Adipose tissue (tissue), 3 donors: ENCODE measurements around the gene DSG2. TPM values are rescaled to one million over a fixed set of nuclear protein-coding genes. Genes with fewer than 3 reads are reported as not detected.
"Not testable (repeated sequence)": the region's sequence is repeated elsewhere in the genome, so short reads cannot be mapped to it uniquely, and the experiment has no call there.

Experiments used
- H3K27ac ChIP-seq: one replicate; pipeline ENCODE4 v1.5.1; 2013; ENCODE audit warnings: low read depth, low read length
- WGBS, 3 donors: extraction: QIAGEN DNeasy Blood & Tissue Kit; methylation state at CpG; one replicate each; pipeline ENCODE4 v1.1.7; 2013; 5-methylcytosine and 5-hydroxymethylcytosine counted together
- polyA plus RNA-seq, 3 donors: library from polyadenylated mRNA; stranded (reverse); fragments of 200-250 nt; gene quantifications; one replicate each; pipeline ENCODE4 v1.2.3, GENCODE V29; 2013
- donor health status: healthy with polysubstance abuse.
- donor health status: Bipolar disorder and iron deficiency.
- donor health status: healthy.

The DSG2 gene
- polyA plus RNA-seq: 10 to 100 TPM in 2 of 3 donors, 1 to 10 TPM in 1; 4.7 to 17.7 (median 13.4) TPM

DNA sequence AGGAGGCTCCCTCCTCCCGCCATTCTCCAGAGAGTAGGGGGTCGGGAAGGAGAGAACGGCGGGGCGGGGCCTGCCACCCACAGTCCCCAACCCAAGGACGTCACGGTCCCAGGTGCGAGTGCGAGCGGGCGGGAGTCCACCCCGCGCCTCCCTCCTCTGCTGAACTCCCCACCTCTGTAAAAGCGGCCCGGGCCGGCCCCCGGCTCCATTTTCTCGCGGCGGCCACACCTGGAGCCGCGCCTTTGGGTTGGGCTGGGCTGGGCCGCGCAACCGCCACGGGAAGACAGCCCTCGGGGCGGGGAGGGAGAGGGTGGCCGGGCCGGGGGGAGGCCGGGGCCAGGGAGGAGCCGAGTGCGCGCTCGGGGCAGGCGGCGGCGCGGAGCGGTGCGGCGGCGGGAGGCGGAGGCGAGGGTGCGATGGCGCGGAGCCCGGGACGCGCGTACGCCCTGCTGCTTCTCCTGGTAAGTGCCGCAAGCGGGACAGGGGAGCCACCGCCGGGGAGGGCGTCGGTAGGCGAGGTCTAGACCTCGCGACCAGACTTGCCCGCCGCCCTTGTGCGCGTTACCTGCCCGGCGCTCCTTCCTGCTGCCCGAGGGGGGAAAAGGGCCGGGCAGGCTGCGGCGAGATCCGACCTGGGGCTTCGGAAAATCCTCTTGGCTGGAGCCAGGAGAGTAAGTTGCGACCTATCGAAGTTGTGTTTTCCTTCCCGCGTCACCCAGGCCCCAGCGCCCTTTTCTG is at the start of gene DSG2:
Gene DSG2, plus strand, starts transcription at position 342 of the 738 bp plus-strand sequence. Its CDS starts 75 bp downstream, at position 417.
- WGBS, 3 donors: 0 to 2% (median 1%) methylated on average over 54 to 79 of the region's 79 CpGs
- H3K27ac ChIP-seq: no peak within 1 kb of the TSS

DNA sequence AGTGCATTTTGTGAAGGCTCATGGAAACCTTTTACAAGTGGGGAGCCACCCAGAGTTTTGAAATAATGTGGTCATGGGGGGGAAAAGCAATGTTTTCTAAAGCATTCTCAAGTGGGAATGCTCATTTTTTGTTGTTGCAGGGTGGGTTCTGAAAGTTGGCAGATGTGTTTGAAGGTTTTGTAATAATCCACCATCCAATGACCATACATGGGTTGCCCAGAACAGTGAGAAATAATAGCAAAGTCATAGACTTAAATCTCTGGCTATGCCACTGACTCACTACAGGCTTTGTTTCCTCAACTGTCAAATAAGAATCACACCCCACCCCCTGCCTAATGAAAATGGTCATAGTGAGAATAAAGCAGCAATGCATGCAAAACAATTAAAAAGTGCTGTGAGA is 47.6 kb upstream of the DSG2 start:
- H3K27ac ChIP-seq: no peak overlapping the region

DNA sequence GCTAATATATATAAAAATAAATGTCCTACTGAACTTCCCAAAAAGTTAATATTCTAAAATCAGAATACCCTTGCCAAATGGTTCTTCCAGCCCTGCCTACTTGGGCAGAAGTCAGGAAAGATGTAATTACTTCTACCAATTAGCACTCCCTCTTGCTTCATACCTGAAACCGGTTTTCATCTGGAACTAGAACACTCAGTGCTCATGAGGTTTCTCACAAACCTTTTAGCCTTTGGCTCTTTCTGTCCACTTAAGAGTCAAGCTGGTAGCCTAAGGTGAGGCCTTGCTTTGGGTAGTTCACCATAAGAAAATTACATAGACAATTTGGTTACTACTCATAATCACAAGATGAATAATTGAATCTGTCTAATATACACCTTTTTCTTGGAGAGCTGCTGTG is 46.4 kb upstream of the DSG2 start:
- H3K27ac ChIP-seq: no peak overlapping the region
- WGBS, 3 donors: 81 to 92% (median 88%) methylated on average over 1 of the region's 1 CpG

DNA sequence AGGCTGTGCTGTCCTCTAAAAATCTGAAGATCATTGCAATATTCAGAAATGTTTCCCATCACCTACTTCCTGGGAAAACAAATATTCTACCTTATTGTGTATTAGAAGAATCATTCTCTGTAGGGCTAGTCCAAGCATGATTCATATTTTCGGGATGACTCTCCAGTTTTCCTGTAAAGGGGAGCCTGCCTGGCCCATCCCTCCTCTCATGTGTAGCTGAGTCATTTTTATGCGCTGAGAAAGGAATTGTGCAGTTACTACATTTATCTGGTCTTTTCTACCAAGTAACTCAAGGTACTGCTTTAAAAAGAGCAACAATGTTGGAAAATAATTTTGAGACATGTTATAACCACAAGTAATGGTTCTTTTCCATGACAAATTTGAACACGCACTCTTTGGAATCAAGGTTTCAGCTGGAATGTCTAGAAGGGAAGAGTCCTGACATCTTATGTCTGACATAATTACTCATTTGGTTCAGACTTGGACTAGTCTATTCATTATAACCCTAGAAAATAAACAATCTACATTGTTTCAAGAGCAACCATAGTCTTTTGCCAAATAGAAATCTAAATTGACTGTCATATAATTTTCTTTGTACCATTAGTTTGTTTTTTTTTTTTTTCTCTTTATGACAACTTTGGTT is 43.8 kb upstream of the DSG2 start:
- WGBS, 3 donors: 53 to 87% (median 84%) methylated on average over 3 of the region's 3 CpGs
- H3K27ac ChIP-seq: no peak overlapping the region

DNA sequence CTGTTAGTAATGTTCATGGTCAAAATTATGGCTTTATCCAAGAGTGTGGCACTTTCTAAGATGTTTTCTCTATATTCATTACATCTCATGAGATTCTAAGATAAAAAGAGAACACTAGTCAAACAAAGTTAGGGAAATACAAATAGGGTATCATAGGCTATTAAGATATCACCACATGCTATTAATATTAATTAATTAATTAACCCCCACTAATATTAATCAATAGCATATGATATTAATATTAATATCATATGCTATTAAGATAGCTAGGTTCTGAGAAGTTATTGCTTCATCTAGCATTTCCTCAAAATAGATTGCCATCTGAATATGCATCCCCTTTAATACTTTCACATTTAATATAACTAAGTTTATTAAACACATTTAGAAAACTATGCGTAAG is 28.3 kb upstream of the DSG2 start:
- no peak overlapping the region for H3K27ac ChIP-seq
- 96 to 98% (median 97%) methylated on average over 1 of the region's 1 CpG for WGBS, 3 donors

DNA sequence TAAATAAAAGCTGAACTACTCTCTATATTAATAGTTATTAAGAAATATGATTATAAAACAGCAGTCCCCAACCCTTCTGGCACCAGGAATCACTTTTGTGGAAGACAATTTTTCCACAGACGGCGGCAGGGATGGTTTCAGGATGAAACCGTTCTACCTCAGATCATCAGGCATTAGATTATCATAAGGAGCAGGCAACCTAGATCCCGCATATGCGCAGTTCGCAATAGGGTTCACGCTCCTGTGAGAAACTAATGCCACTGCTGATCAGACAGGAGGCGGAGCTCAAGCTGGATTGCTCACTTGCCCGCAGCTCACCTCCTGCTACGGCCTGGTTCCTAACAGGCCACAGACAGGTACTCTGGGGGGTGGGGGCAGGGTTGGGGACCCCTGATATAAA is 19.3 kb upstream of the DSG2 start:
- no peak overlapping the region for H3K27ac ChIP-seq
- 92 to 97% (median 96%) methylated on average over 10 of the region's 10 CpGs for WGBS, 3 donors

DNA sequence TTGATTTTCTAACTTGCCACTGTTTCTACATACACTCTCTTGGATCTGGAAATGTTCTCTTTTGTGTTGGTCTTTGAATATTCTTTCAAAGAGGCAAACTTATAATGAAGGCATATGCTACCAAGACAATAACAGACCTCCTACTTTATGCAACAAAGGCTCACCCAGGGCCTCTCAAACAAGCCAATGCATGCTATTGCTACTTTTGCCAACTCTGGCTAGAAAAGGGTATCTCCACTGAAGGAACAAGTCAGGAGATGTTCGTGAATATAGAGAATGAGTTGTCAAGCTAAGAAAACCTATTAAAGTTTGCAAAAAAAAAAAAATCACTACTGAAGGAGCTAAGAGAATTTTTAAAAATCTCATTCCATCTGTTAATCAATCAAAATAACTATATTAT is 15.9 kb upstream of the DSG2 start:
- no peak overlapping the region for H3K27ac ChIP-seq
- WGBS, 3 donors: 89 to 93% (median 90%) methylated on average over 1 of the region's 1 CpG

DNA sequence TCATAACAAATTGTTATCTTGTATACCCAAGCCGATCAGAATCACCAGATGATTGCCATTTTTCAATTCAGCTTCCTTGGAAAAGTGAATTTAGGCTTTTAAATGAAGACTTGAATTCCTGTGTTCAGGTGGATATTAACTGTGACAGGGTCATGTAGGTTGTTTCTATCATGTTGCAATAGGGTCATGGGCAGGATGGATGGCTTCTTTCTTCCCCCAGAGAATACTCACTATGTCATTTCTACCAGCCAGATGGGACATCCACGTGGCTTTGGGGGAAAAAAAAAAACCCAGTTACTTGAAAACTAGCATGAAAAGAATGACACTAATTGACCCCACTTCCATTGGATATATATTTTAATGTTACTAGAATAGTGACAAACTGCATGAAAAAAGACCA is 14.6 kb upstream of the DSG2 start:
- WGBS, 3 donors: 76 to 83% (median 80%) methylated on average over 2 of the region's 2 CpGs
- no peak overlapping the region for H3K27ac ChIP-seq

DNA sequence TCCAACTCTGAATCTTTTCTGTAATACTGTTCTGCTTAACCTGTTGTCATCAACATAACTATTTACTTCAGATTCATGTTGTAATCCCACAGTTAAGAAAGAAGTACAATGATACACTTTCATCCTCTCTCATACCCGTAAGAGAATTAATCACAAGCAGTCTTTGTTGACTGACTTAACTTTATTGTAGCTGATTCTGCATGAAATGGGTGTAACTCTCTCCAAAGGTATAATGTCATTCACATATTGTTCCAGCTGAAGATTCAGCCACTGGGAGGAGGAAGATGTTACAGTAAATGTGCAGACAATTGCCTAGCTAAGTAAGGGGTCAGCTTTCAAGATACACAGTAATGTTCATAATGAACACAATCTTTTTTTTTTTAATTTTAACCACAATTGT is 13.5 kb upstream of the DSG2 start:
- H3K27ac ChIP-seq: no peak overlapping the region
- 69 to 94% (median 91%) methylated on average over 1 of the region's 1 CpG for WGBS, 3 donors

DNA sequence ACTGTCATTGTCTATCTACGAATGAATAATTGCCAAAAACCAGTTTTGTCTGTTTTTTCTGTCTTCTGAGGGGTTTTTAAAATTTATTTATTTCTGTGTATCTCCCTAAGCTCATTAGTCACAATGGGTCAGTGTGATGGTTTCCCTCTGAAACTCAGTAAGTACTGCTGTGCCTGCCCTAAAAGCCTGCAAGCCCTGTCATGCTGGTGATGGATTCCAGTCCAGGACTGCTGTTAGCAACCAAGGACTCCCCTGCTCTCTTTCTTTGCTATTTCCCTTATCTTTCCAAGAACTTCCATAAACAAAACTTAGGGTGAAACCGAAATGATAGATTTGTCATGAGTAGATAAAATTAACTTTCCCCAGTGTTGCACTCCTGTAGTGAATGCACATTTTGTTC is 11.8 kb upstream of the DSG2 start:
- H3K27ac ChIP-seq: no peak overlapping the region
- WGBS, 3 donors: 57 to 65% (median 61%) methylated on average over 2 of the region's 2 CpGs

DNA sequence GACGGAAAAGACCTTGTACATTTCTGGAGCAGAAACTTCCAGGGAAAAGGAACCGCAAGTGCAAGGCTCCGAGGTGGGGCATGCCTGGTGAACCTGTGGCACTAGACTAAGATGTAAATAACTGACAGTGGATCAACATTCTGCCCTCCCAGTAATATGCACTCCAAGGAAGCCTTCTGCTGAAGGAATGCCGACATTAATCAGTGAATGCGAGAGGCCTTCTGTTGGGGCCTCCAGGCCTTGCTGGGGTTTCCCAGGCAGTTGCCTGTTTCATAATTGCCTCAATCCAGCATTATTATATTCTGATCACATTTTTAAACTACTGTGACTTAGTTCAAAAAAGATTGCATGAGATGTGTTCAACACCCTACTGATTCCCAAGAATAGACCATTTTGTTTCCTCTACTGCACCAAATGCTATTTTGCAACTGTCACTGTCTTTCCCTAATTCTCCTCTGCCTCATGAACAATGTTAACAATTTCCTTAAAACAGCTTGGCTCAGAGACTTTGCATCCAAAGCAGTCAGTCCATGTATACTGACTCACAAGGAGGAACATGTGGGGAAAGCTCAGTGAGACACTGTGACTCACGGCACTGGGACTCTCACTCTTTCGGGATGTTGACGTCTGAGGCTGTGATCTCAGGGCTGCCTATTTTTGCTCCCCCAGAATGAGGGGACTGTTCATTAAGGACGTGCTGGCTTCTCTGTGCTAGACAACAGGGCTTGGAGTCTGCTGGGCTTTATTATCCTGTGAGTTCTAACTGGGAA is 10.5 kb upstream of the DSG2 start:
- H3K27ac ChIP-seq: no peak overlapping the region
- 86 to 91% (median 88%) methylated on average over 9 of the region's 9 CpGs for WGBS, 3 donors

DNA sequence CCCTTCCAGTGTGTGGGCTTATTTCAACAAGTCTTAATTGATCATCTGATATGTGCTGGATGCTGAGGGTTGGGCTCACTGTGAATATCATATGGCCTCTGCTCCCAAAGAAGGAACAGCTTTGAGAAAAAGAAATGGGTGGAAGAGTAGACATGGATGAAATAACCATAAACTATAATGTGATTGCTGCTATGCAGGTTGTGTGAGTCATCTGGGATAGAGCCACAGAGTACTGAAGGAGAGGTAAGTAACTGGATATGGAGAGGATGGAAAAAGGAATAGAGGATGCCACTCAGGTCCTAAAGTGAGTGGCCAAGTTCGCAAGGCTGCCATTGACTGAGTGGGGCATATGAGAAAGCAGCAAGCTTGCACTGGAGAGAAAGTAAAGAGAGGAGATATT is 8.7 kb upstream of the DSG2 start:
- WGBS, 3 donors: 92 to 100% (median 94%) methylated on average over 1 of the region's 1 CpG
- H3K27ac ChIP-seq: no peak overlapping the region

DNA sequence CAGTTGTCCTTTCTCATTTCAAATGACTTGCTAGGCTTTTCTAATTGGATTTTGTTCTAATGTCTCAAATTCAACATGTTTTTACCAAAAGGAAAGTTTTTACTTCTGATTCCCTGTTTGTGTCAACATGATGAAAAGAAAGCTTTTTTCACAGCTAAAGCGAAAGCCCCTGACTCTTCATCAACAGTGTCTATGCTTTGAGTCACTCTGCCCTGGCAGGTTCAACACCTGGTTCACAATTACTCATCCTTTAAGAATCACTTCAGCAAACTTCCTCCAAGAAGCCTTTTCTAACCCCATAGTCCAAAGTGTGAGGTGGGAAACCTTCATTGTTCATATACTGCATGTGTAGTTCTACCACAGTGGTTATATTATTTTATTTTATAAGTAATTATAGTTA is 7.6 kb upstream of the DSG2 start:
- no peak overlapping the region for H3K27ac ChIP-seq
- WGBS, 3 donors: 84 to 95% (median 84%) methylated on average over 1 of the region's 1 CpG

DNA sequence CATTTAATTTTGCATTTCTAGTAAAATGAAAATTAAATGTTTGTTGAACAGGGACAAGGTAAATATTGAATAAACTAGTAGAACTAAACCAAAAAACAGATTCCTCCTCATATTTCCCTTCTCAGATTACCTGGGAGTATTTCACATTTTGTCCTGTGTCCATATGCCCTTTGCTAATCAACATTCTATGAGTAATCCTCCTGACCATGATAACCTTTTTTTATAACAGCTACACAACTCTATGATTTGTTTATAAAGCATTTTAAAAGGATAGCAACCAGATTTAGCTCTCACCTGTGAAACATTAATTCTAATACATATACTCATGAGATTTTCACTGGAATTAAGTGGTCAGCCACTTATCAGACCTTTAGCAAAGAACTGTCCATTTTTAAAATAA is 7.1 kb upstream of the DSG2 start:
- no peak overlapping the region for H3K27ac ChIP-seq

DNA sequence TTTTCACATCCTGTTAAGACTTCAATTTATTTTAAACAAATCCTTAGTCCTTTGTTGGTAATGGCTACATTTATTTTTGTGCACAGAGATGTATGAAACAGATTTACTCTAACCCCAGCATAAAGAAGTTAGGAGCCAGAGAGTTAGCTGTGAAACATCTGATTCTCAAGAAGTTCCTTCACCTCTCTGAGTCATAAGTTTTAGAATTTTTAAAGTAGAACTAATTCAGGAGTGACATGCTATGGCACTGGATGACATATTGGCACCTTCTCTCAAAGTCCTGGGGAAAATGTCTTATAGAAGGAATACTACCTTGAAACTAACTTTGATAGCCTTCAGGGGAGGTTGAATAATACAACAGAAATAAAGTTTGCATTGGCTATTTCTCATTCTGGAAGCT is 6.4 kb upstream of the DSG2 start:
- no peak overlapping the region for H3K27ac ChIP-seq

DNA sequence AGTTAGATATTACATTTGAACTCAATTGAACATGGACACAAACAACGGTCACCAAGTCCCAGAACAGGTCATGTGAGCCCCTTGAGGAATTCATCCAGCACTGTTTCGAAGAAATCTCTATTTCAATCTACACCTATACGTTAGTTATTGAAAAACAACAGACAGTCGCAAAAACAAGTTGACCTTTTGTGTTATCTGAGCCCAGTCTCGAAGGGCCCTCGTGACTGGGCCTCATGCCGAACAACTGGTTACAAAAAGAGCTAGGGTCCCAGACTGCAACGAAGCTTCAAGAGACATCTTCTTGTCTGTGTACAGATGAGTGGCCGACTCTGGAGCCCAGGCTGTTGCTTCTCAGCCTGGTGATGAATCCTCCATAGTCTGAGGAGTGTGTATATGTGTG is 5.3 kb upstream of the DSG2 start:
- no peak overlapping the region for H3K27ac ChIP-seq
- WGBS, 3 donors: 94 to 96% (median 95%) methylated on average over 9 of the region's 9 CpGs

DNA sequence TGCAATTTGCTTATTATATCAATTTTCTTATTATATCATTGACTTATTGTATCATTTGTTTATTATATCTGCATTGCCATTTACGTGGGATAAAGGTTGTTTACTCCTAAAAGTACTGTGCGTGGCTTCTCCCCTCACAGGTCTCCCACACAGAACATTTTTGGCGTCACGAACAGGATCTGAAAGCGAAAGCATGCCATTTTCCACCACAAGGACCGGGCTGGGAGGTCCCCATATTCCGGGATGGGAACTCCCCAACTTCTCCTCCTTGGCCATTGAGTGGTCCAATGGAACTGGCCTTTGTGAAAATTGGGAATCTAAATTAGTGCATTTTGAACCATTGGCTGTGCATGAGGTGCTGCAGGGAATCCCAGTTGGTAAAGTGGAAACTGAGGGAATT is 4.8 kb upstream of the DSG2 start:
- WGBS, 3 donors: 89 to 93% (median 90%) methylated on average over 7 of the region's 7 CpGs
- no peak overlapping the region for H3K27ac ChIP-seq

DNA sequence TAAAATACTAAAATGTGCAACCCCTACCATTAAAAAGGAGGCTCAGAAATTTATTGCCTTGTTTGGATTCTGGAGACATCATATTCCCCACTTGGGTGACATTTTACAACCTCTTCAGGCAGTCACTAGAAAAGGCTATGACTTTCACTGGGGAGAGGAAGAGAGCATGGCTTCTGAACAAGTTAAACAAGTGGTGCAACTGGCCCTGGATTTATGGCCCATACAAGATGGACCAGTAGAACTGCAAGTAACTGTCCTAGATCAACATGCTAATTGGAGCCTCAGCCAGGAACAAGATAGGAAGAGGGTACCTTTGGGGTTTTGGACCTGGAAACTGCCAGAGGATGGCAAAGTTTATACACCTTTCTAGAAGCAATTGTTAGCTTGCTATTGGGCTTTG is 4.0 kb upstream of the DSG2 start:
- no peak overlapping the region for H3K27ac ChIP-seq

DNA sequence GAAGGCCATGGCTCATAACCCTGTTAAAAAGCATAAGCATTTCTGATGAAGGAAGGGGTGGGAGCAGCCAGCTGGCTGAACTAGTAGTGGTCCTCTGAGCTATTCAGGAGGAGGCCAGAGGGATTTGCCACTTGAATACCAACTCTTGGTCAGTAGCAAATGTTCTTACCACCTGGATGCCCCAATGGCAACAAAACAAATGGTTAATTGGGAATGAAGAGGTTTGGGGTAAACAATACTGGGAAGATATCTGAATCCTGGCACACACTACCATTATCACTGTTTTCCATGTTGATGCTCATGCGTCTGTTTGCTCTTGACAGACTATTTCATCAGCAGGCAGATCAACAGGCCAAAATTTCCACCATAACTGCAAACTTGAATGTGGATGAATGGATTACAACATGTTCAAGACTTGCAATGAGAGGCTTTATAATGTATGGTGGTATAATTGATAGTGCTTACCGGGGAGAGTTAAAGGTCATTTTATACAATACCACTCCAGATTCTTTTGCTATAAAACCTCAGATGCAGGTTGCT is 3.2 kb upstream of the DSG2 start:
- H3K27ac ChIP-seq: not testable (repeated sequence)
- WGBS, 3 donors: 83 to 86% (median 85%) methylated on average over 2 of the region's 2 CpGs
